Left lung (tissue), 10 donors: Measurements from ENCODE around the gene MUC4. TPM values are rescaled to one million over a fixed set of nuclear protein-coding genes. Genes with fewer than 3 reads are reported as not detected.
"Not testable (repeated sequence)": the region's sequence is repeated elsewhere in the genome, so short reads cannot be mapped to it uniquely, and the experiment has no call there.

Experiments
- ATAC-seq: fragments of 200-7000 bp; cut with Tn5 transposase; one replicate; pipeline ENCODE4 v1.9.1; 2020; ENCODE audit warnings: moderate library complexity
- DNase-seq, 4 donors: peaks; one replicate each; pipeline ENCODE4 v3.0.0-alpha.2; 2013 to 2020
- H3K27ac ChIP-seq, 2 donors: fragments of 200-600 bp; sonication (generic) in 1 of 2; one replicate each; pipeline versions ENCODE4 v1.5.0 to v1.8.0; 2020 to 2021
- H3K27me3 ChIP-seq, 2 donors: fragments of 200-600 bp; sonication (generic) in 1 of 2; one replicate each; pipeline versions ENCODE4 v1.5.0 to v1.8.0; 2020 to 2021
- H3K36me3 ChIP-seq, 2 donors: fragments of 200-600 bp; sonication (generic) in 1 of 2; one replicate each; pipeline versions ENCODE4 v1.5.0 to v1.8.0; 2020 to 2021
- H3K4me1 ChIP-seq, 2 donors: fragments of 200-600 bp; one replicate each; pipeline ENCODE4 v1.8.0; 2021
- H3K4me3 ChIP-seq, 2 donors: fragments of 200-600 bp; sonication (generic) in 1 of 2; one replicate each; pipeline versions ENCODE4 v1.5.0 to v1.8.0; 2020 to 2021; ENCODE audit warnings: mild to moderate bottlenecking in 1 of 2
- H3K9me3 ChIP-seq, 2 donors: fragments of 200-600 bp; sonication (generic) in 1 of 2; one replicate each; pipeline versions ENCODE4 v1.5.0 to v1.8.0; 2020 to 2021
- CTCF ChIP-seq, 2 donors: fragments of 200-600 bp; sonication (generic) in 1 of 2; IDR thresholded peaks; one replicate each; pipeline versions ENCODE4 v1.5.0 to v1.8.0; 2021; ENCODE audit warnings: antibody characterized with exemption in 2 of 2
- intact Hi-C, 2 donors: fragments of 100-400 bp; cut with DNase I; formaldehyde crosslinking; loops; one replicate each; pipeline versions ENCODE4 v1.11.2 to v1.14.2; 2022
- polyA plus RNA-seq, 6 donors: library from polyadenylated mRNA; unstranded; fragments of 120-200 nt; gene quantifications; one replicate each; pipeline ENCODE4 v1.2.1, GENCODE V29; 2013; ENCODE audit not compliant: insufficient read length in 6 of 6
- total RNA-seq, 2 donors: library from RNA; stranded (reverse); fragmentation: NEBNext Ultra II Directional; extraction: Animal tissue kit (Norgen Biotek cat#: 25700); gene quantifications; one replicate each; pipeline ENCODE4 v1.2.1, GENCODE V29; 2021
- donor health status: DM: no; HTN: yes; CAD: no.
- donor health status: DM: no; HTN: no; CAD: no.

The MUC4 gene
- total and polyA plus RNA-seq, 8 donors = 0.35 to 12.8 (median 1.5) TPM

GRCh38 chr3:195731356-195731905, 80.3 kb downstream of the MUC4 start:
- H3K27ac ChIP-seq = no peak overlapping the region
- intact Hi-C loops = no loop called here
- no peak for ATAC-seq
- no peak for TF ChIP-seq CTCF (IDR thresholded peaks at IDR 0.05)
- no peaks in the 10 kb centered on the region for H3K9me3 ChIP-seq
- H3K36me3 ChIP-seq = peaks cover 0 to 7% of the 10 kb centered on the region in 2 donors
- no peaks in the 10 kb centered on the region for H3K4me1 ChIP-seq
- no peaks in the 10 kb centered on the region for H3K27me3 ChIP-seq
- DNase-seq = no peak
- no peak overlapping the region for H3K4me3 ChIP-seq

GRCh38 chr3:195729476-195730251, 82.1 kb downstream of the MUC4 start:
- no peak for TF ChIP-seq CTCF (IDR thresholded peaks at IDR 0.05)
- Histone ChIP-seq H3K4me3 (no peak overlapping the region), H3K4me1 (no peaks in the 10 kb centered on the region), H3K27me3 (no peaks in the 10 kb centered on the region), H3K9me3 (no peaks in the 10 kb centered on the region), H3K36me3 (peaks cover 0 to 7% of the 10 kb centered on the region in 2 donors), H3K27ac (no peak overlapping the region)
- no peak for DNase-seq
- no peak for ATAC-seq
- intact Hi-C loops = no loop called here

GRCh38 chr3:195728789-195729188, 82.9 kb downstream of the MUC4 start:
- H3K4me3 ChIP-seq, H3K9me3 ChIP-seq, ATAC-seq, H3K36me3 ChIP-seq, H3K4me1 ChIP-seq, intact Hi-C loops, H3K27ac ChIP-seq, H3K27me3 ChIP-seq, DNase-seq: not testable (repeated sequence)

GRCh38 chr3:195727606-195728195, 84.0 kb downstream of the MUC4 start:
- no peaks in the 10 kb centered on the region for H3K27me3 ChIP-seq
- H3K36me3 ChIP-seq = no peaks in the 10 kb centered on the region
- no peak for DNase-seq
- no peak for TF ChIP-seq CTCF (IDR thresholded peaks at IDR 0.05)
- intact Hi-C loops = no loop called here
- no peaks in the 10 kb centered on the region for H3K4me1 ChIP-seq
- H3K9me3 ChIP-seq = no peaks in the 10 kb centered on the region
- no peak for ATAC-seq
- no peak overlapping the region for H3K4me3 ChIP-seq
- no peak overlapping the region for H3K27ac ChIP-seq

- ATAC-seq, DNase-seq, H3K27me3 ChIP-seq, intact Hi-C loops, H3K27ac ChIP-seq, H3K36me3 ChIP-seq, H3K9me3 ChIP-seq, H3K4me3 ChIP-seq, H3K4me1 ChIP-seq: not testable (repeated sequence)
These were observed 85.6 kb downstream of the MUC4 start for GRCh38 chr3:195725916-195726740.

GRCh38 chr3:195724363-195724762, 87.4 kb downstream of the MUC4 start:
- ATAC-seq, H3K9me3 ChIP-seq, H3K36me3 ChIP-seq, H3K4me1 ChIP-seq, H3K27ac ChIP-seq, H3K4me3 ChIP-seq, intact Hi-C loops, DNase-seq, H3K27me3 ChIP-seq: not testable (repeated sequence)

GRCh38 chr3:195722996-195723345, 88.8 kb downstream of the MUC4 start:
- peak in 1 of 4 donors; percentile 27 for DNase-seq
- H3K27me3 ChIP-seq, H3K36me3 ChIP-seq, H3K9me3 ChIP-seq, H3K27ac ChIP-seq, H3K4me3 ChIP-seq, intact Hi-C loops, H3K4me1 ChIP-seq, ATAC-seq: not testable (repeated sequence)

- H3K36me3 ChIP-seq, ATAC-seq, H3K9me3 ChIP-seq, H3K27ac ChIP-seq, DNase-seq, H3K4me1 ChIP-seq, H3K27me3 ChIP-seq, H3K4me3 ChIP-seq, intact Hi-C loops: not testable (repeated sequence)
These were observed 89.4 kb downstream of the MUC4 start for GRCh38 chr3:195722139-195722995.
